K562 (cell line): Measurements from ENCODE around the gene DENND4C. TPM values are rescaled to one million over a fixed set of nuclear protein-coding genes. Genes with fewer than 3 reads are reported as not detected.

Experiments used
- ATAC-seq: fragments of 200-7000 bp; cut with Tn5 transposase; 3 replicates; pipeline ENCODE4 v1.9.1; 2020; ENCODE audit warnings: moderate library complexity
- BruUV-seq: library from RNA; stranded (reverse); fragments of 400-500 nt; replicated peaks from 2 replicates; lab custom pipeline; 2021; lab: Mats Ljungman, UMichigan
- CTCF ChIA-PET: fragments of 300-600 bp; formaldehyde crosslinking; extraction: SDS; loops from one replicate; lab custom pipeline; 2021; ENCODE audit warnings: low intra/inter-chr PET ratio; lab: Yijun Ruan, JAX
- POLR2A ChIA-PET: fragments of 300-600, 350-650 bp; sonication (Branson Sonifier 250); formaldehyde crosslinking; extraction: SDS; loops from one replicate; lab custom pipeline; 2021; ENCODE audit warnings: antibody characterized with exemption, inconsistent platforms; lab: Yijun Ruan, JAX
- DNase-seq, 4 experiments: peaks; one replicate each; pipeline versions ENCODE4 v3.0.0 to v3.0.0-alpha.2; 2011 to 2018; ENCODE audit warnings: low spot score in 3 of 4, mixed read lengths in 3 of 4; ENCODE audit errors: extremely low read depth in 1 of 4
- FAIRE-seq: peaks from 2 replicates; lab custom pipeline; 2011; peaks lifted over from hg19 to GRCh38; lab: Jason Lieb, UNC
- H2AFZ ChIP-seq: 2 replicates; pipeline ENCODE4 v1.6.0; 2011; ENCODE audit warnings: low read depth, low read length, control low read depth, inconsistent platforms
- H3K27ac ChIP-seq: fragments of 200-600 bp; 3 replicates; pipeline ENCODE4 v1.8.0; 2011; ENCODE audit warnings: low read depth, mild to moderate bottlenecking, control low read depth, inconsistent platforms, low read length, moderate library complexity, mixed read lengths; ENCODE audit errors: extremely low read depth
- H3K27me3 ChIP-seq, 2 experiments: fragments of 300-600 bp in 1 of 2; 2 replicates in 1 of 2; 3 replicates in 1 of 2; pipeline versions ENCODE4 v1.6.0 to v1.8.0; 2011; ENCODE audit warnings: inconsistent platforms in 2 of 2, low read length in 2 of 2, mild to moderate bottlenecking in 1 of 2, mixed read lengths in 1 of 2, moderate library complexity in 1 of 2; ENCODE audit not compliant: control insufficient read depth in 2 of 2, insufficient read depth in 2 of 2
- H3K36me3 ChIP-seq: fragments of 300-600 bp; 3 replicates; pipeline ENCODE4 v1.8.0; 2011; ENCODE audit warnings: mild to moderate bottlenecking, low read length, inconsistent platforms; ENCODE audit not compliant: control insufficient read depth, insufficient read depth
- H3K4me1 ChIP-seq, 2 experiments: fragments of 200-600 bp in 1 of 2; replicated peaks in 1 of 2; 2 replicates in 1 of 2; 3 replicates in 1 of 2; pipeline versions ENCODE4 v1.5.1 to v1.8.0; 2011; ENCODE audit warnings: inconsistent platforms in 2 of 2, low read length in 2 of 2, mild to moderate bottlenecking in 1 of 2, mixed read lengths in 1 of 2, moderate library complexity in 1 of 2; ENCODE audit not compliant: control insufficient read depth in 2 of 2, insufficient read depth in 2 of 2
- H3K4me2 ChIP-seq: 2 replicates; pipeline ENCODE4 v1.6.1; 2011; ENCODE audit warnings: low read length, control low read depth, inconsistent platforms, mixed read lengths; ENCODE audit not compliant: insufficient read depth
- H3K4me3 ChIP-seq: fragments of 200-600 bp; sonication (generic), shearing (Covaris generic); 2 replicates; pipeline ENCODE4 v1.5.1; 2016; ENCODE audit warnings: control low read depth, inconsistent platforms
- H3K79me2 ChIP-seq: fragments of 200-600 bp; 3 replicates; pipeline ENCODE4 v1.8.0; 2011; ENCODE audit warnings: low read length, inconsistent platforms; ENCODE audit not compliant: control insufficient read depth, insufficient read depth
- H3K9ac ChIP-seq, 2 experiments: 2 replicates each; pipeline versions ENCODE4 v1.6.0 to v1.6.1; 2011; ENCODE audit warnings: low read depth in 2 of 2, low read length in 2 of 2, control low read depth in 1 of 2, inconsistent platforms in 1 of 2, mild to moderate bottlenecking in 1 of 2, mixed read lengths in 1 of 2; ENCODE audit not compliant: insufficient read depth in 1 of 2
- H3K9me1 ChIP-seq: one replicate; pipeline ENCODE4 v1.6.0; 2011; ENCODE audit warnings: inconsistent platforms, mild to moderate bottlenecking, low read length, moderate library complexity; ENCODE audit not compliant: control insufficient read depth, insufficient read depth
- H3K9me3 ChIP-seq: replicated peaks from 2 replicates; pipeline ENCODE4 v1.5.1; 2011; ENCODE audit warnings: low read depth, low read length, inconsistent platforms; ENCODE audit not compliant: control insufficient read depth, insufficient read depth
- H4K20me1 ChIP-seq: replicated peaks from 2 replicates; pipeline ENCODE4 v1.6.1; 2011; ENCODE audit warnings: low read length, inconsistent platforms, mixed read lengths; ENCODE audit not compliant: control insufficient read depth, insufficient read depth
- ATF3 ChIP-seq, 2 experiments: fragments of 450-650 bp in 1 of 2; sonication (generic) in 1 of 2; formaldehyde crosslinking in 1 of 2; IDR thresholded peaks in 1 of 2; conservative IDR thresholded peaks in 1 of 2; 2 replicates each; pipeline versions ENCODE4 v1.6.1 to v1.8.1; 2016 to 2023; ENCODE audit warnings: mild to moderate bottlenecking in 2 of 2, moderate library complexity in 2 of 2, inconsistent platforms in 1 of 2, missing genetic modification reagents in 1 of 2
- FOXA1 ChIP-seq: fragments of 450-650 bp; IDR thresholded peaks from 2 replicates; pipeline ENCODE4 v1.6.1; 2016; ENCODE audit warnings: mild to moderate bottlenecking, borderline replicate concordance
- HMBOX1 ChIP-seq: sonication (generic); IDR thresholded peaks from 2 replicates; pipeline ENCODE4 v1.6.1; 2016
- ILK ChIP-seq: fragments of 450-650 bp; IDR thresholded peaks from 2 replicates; pipeline ENCODE4 v1.6.1; 2016; ENCODE audit warnings: missing genetic modification characterization, low read depth, mild to moderate bottlenecking, missing compliant biosample characterization, moderate library complexity, borderline replicate concordance
- JUNB ChIP-seq: fragments of 450-650 bp; formaldehyde crosslinking; conservative IDR thresholded peaks from 2 replicates; pipeline ENCODE4 v1.4.0; 2020; ENCODE audit warnings: mild to moderate bottlenecking
- SFPQ ChIP-seq: fragments of 200-400 bp; formaldehyde crosslinking; IDR thresholded peaks from 2 replicates; pipeline ENCODE4 v1.6.1; 2017; ENCODE audit warnings: mild to moderate bottlenecking, low read depth, low read length, moderate library complexity
- SMAD4 ChIP-seq: fragments of 250-450 bp; sonication (Bioruptor Pico); conservative IDR thresholded peaks from 2 replicates; pipeline ENCODE4 v1.8.0; 2021; ENCODE audit warnings: inconsistent platforms, mild to moderate bottlenecking, moderate library complexity
- SRF ChIP-seq, 2 experiments: fragments of 250-450, 450-650 bp in 1 of 2; sonication (Bioruptor Pico) in 1 of 2; sonication (generic) in 1 of 2; formaldehyde crosslinking; IDR thresholded peaks; 2 replicates each; pipeline versions ENCODE4 v1.5.0 to v1.5.1; 2020 to 2022; ENCODE audit warnings: mild to moderate bottlenecking in 1 of 2, missing genetic modification reagents in 1 of 2
- TBL1XR1 ChIP-seq, 2 experiments: IDR thresholded peaks; 2 replicates each; pipeline ENCODE4 v1.6.1; 2012; ENCODE audit warnings: improper control_type of control experiment in 2 of 2, low read length in 2 of 2, mild to moderate bottlenecking in 1 of 2
- ZNF12 ChIP-seq: sonication (generic); formaldehyde crosslinking; IDR thresholded peaks from 2 replicates; pipeline ENCODE4 v1.4.0; 2020; ENCODE audit warnings: mild to moderate bottlenecking, missing genetic modification reagents
- ZNF561 ChIP-seq: fragments of 450-650 bp; formaldehyde crosslinking; conservative IDR thresholded peaks from 2 replicates; pipeline ENCODE4 v1.4.0; 2020; ENCODE audit warnings: mild to moderate bottlenecking, moderate library complexity
- ZNF77 ChIP-seq: fragments of 250-450 bp; sonication (Bioruptor Pico); IDR thresholded peaks from 2 replicates; pipeline ENCODE4 v1.5.0; 2020
- WGBS: fragments of 100-300 bp; shearing (Covaris generic); methylation state at CpG from one replicate; pipeline ENCODE4 v1.1.6; 2016; ENCODE audit warnings: low coverage, mixed read lengths; ENCODE audit not compliant: insufficient coverage; ENCODE audit errors: missing lambda C conversion rate; 5-methylcytosine and 5-hydroxymethylcytosine counted together
- in situ Hi-C: fragments of 300-500 bp; cut with MboI; formaldehyde crosslinking; loops from 4 replicates; pipeline ENCODE4 v1.15.0; 2018; ENCODE audit warnings: inconsistent platforms, mixed read lengths
- intact Hi-C: fragments of 100-400 bp; cut with micrococcal nuclease; formaldehyde crosslinking; loops from 2 replicates; pipeline ENCODE4 v1.14.2; 2022
- polyA plus RNA-seq, 8 experiments: library from polyadenylated mRNA; depleted of rRNA in 4 of 8; stranded (reverse) in 5 of 8; unstranded in 3 of 8; fragments of >200 nt; fragmentation: Nextera tagmentation in 2 of 8; fragmentation: Illumina TruSeq in 1 of 8; extraction: Ambion mirVana in 2 of 8; extraction: Trizol in 1 of 8; gene quantifications; 2 replicates each; pipeline versions ENCODE4 v1.2.1 to v1.2.3, GENCODE V29; 2011 to 2014; ENCODE audit warnings: inconsistent platforms in 1 of 8, missing spikeins in 1 of 8
- total RNA-seq, 7 experiments: library from RNA; depleted of rRNA in 6 of 7; stranded (reverse); fragments of >200 nt in 6 of 7; fragmentation: Illumina TruSeq in 2 of 7; extraction: Trizol in 2 of 7; gene quantifications; 2 replicates each; pipeline versions ENCODE4 v1.2.1 to v1.2.3, GENCODE V29; 2011 to 2021; ENCODE audit warnings: low replicate concordance in 1 of 7

DENND4C gene
- total and polyA plus RNA-seq, 9 of the 15 experiments (the other 6 are each of a cell fraction or from before 2014, with no cell fraction given): 4.8 to 31.8 (median 13.9) TPM

GRCh38 chr9:19310246-19310645 is 79.8 kb downstream of the DENND4C start (continued):
- peak; percentile 49 for TF ChIP-seq ATF3 (IDR thresholded peaks at IDR 0.05)
- TF ChIP-seq ATF3 (CRISPR knock-in tag; conservative IDR thresholded peaks at IDR 0.05): no peak
- TF ChIP-seq ZNF561 (CRISPR knock-in tag): no peak
- TF ChIP-seq, all 486 proteins: peak for 4

- ChIA-PET POLR2A (interaction anchor here (0.6 kb wide), 1 partner anchor 10 kb away, joined by 4 read pairs; no protein-coding TSS in a partner anchor), CTCF (no interaction called here)
- Histone ChIP-seq H3K9me1 (no peaks in the 10 kb centered on the region), H2AFZ (no peak overlapping the region), H3K9me3 (no peaks in the 10 kb centered on the region), H3K4me1 (no peaks in the 10 kb centered on the region), H3K27ac (no peak overlapping the region), H3K27me3 (no peaks in the 10 kb centered on the region), H4K20me1 (no peaks in the 10 kb centered on the region), H3K4me3 (no peak overlapping the region), H3K9ac (no peak overlapping the region), H3K4me2 (no peak overlapping the region), H3K79me2 (no peaks in the 10 kb centered on the region), H3K36me3 (peaks cover 18% of the 10 kb centered on the region; the same call in 2 of the 3 replicates)
- no peak for DNase-seq
- 84% methylated on average over 3 of the region's 3 CpGs for WGBS
- intact Hi-C loops (no loop called here), in situ Hi-C loops (no loop called here)
- TF ChIP-seq JUNB (CRISPR knock-in tag): no peak
- TF ChIP-seq ZNF12 (CRISPR knock-in tag): no peak
- no peak for TF ChIP-seq SMAD4 (CRISPR knock-in tag)
- no peak for TF ChIP-seq ZNF77 (CRISPR knock-in tag)
- no peak for TF ChIP-seq ILK (tag)
- TF ChIP-seq TBL1XR1 (IDR thresholded peaks at IDR 0.05; ENCODE audit: low read length in 2 of 2): no peak
- TF ChIP-seq HMBOX1: no peak
- no peak for TF ChIP-seq SRF (CRISPR knock-in tag; IDR thresholded peaks at IDR 0.05)
- no peak for TF ChIP-seq SFPQ
- no peak for TF ChIP-seq FOXA1
- no peak for FAIRE-seq
- no peak for ATAC-seq
- no TSS peak for BruUV-seq
Observed at GRCh38 chr9:19313573-19313972, 83.1 kb downstream of the DENND4C start.
